SK-N-MC (cell line): ENCODE measurements around the gene KNTC1.
"Not testable (repeated sequence)": the region's sequence is repeated elsewhere in the genome, so short reads cannot be mapped to it uniquely, and the experiment has no call there.

Source experiments
- DNase-seq: peaks from one replicate; pipeline ENCODE4 v3.0.0-alpha.2; 2011; ENCODE audit warnings: low read depth, low spot score
- H3K27ac ChIP-seq: fragments of 200-600 bp; sonication (generic); 2 replicates; pipeline ENCODE4 v1.5.1; 2016; ENCODE audit warnings: mixed run types
- H3K36me3 ChIP-seq: fragments of 200-600 bp; sonication (generic); 2 replicates; pipeline ENCODE4 v1.6.1; 2017; ENCODE audit warnings: antibody characterized with exemption, low read length, mixed read lengths; ENCODE audit not compliant: insufficient read depth
- H3K4me3 ChIP-seq: fragments of 200-600 bp; sonication (generic); 2 replicates; pipeline ENCODE4 v1.5.1; 2016
- H3K9ac ChIP-seq: fragments of 200-600 bp; sonication (generic); 2 replicates; pipeline ENCODE4 v1.8.0; 2017; ENCODE audit warnings: mixed run types, mixed read lengths; ENCODE audit not compliant: insufficient read length
- H3K9me3 ChIP-seq: fragments of 200-600 bp; sonication (generic); 2 replicates; pipeline ENCODE4 v1.6.1; 2017; ENCODE audit warnings: low read depth, mild to moderate bottlenecking, antibody characterized with exemption, low read length, moderate library complexity, mixed read lengths
- EZH2 ChIP-seq: fragments of 200-600 bp; sonication (generic); IDR thresholded peaks from one replicate; pipeline ENCODE4 v1.6.1; 2017; ENCODE audit warnings: antibody characterized with exemption
- FOXP2 ChIP-seq: optimal IDR thresholded peaks from 2 replicates; pipeline ENCODE3; 2011; ENCODE audit warnings: mild to moderate bottlenecking, moderate library complexity; ENCODE audit not compliant: insufficient read depth; ENCODE audit errors: extremely low read length, control extremely low read depth
- POLR2AphosphoS5 ChIP-seq: IDR thresholded peaks from 2 replicates; pipeline ENCODE4 v1.6.1; 2012; ENCODE audit warnings: mild to moderate bottlenecking, low read depth, low read length, borderline replicate concordance

Gene KNTC1

GRCh38 chr12:122491991-122492390 is 35.1 kb upstream of the KNTC1 start:
- Histone ChIP-seq H3K4me3 (no peak overlapping the region), H3K36me3 (peaks cover 79% of the 10 kb centered on the region), H3K9me3 (no peaks in the 10 kb centered on the region), H3K9ac (no peak overlapping the region), H3K27ac (no peak overlapping the region)
- no peak for DNase-seq
- TF ChIP-seq FOXP2 (no peak), EZH2 (no peak), POLR2AphosphoS5 (no peak)

- not testable (repeated sequence) for H3K9ac ChIP-seq, H3K27ac ChIP-seq, H3K4me3 ChIP-seq, H3K9me3 ChIP-seq, DNase-seq
- H3K36me3 ChIP-seq: peaks cover 80% of the 10 kb centered on the region
Measured at GRCh38 chr12:122493222-122493621, 33.8 kb upstream of the KNTC1 start.

GRCh38 chr12:122495258-122495657 is 31.8 kb upstream of the KNTC1 start:
- no peak overlapping the region for H3K27ac ChIP-seq
- H3K9ac ChIP-seq: no peak overlapping the region
- peaks cover 62% of the 10 kb centered on the region for H3K36me3 ChIP-seq
- no peaks in the 10 kb centered on the region for H3K9me3 ChIP-seq
- no peak for DNase-seq
- no peak overlapping the region for H3K4me3 ChIP-seq
- TF ChIP-seq FOXP2 (no peak), POLR2AphosphoS5 (no peak), EZH2 (no peak)

GRCh38 chr12:122499991-122500684 is 26.9 kb upstream of the KNTC1 start:
- H3K9me3 ChIP-seq: no peaks in the 10 kb centered on the region
- TF ChIP-seq POLR2AphosphoS5 (no peak; the same call in 1 of the 2 replicates), FOXP2 (no peak), EZH2 (no peak)
- H3K36me3 ChIP-seq: peaks cover 50% of the 10 kb centered on the region
- DNase-seq: peak; percentile 24
- H3K4me3 ChIP-seq: peak overlapping the region; percentile 88
- H3K27ac ChIP-seq: peak overlapping the region; percentile 94
- peak overlapping the region; percentile 96 for H3K9ac ChIP-seq

GRCh38 chr12:122500685-122501488 is 26.2 kb upstream of the KNTC1 start, which contains the start of gene ZCCHC8:
TSS of gene ZCCHC8 (minus strand) at chr12:122500932. CDS start at chr12:122500840, 92 bp downstream.
- Histone ChIP-seq H3K27ac (peak within 1 kb of the TSS; percentile 94), H3K9ac (peak within 1 kb of the TSS; percentile 96), H3K36me3 (peaks cover 53% of the 10 kb centered on the region), H3K9me3 (no peaks in the 10 kb centered on the region), H3K4me3 (peak within 1 kb of the TSS; percentile 88)
- DNase-seq: peak; percentile 87
- TF ChIP-seq EZH2 (no peak), POLR2AphosphoS5 (peak; percentile 96), FOXP2 (peak; percentile 76)

GRCh38 chr12:122501489-122501989 is 25.5 kb upstream of the KNTC1 start:
- no peak for DNase-seq
- H3K27ac ChIP-seq: peak overlapping the region; percentile 86
- TF ChIP-seq EZH2 (no peak), FOXP2 (no peak), POLR2AphosphoS5 (no peak)
- peak overlapping the region; percentile 88 for H3K4me3 ChIP-seq
- H3K36me3 ChIP-seq: peaks cover 55% of the 10 kb centered on the region
- no peak overlapping the region for H3K9ac ChIP-seq
- no peaks in the 10 kb centered on the region for H3K9me3 ChIP-seq

- no peak overlapping the region for H3K9ac ChIP-seq
- peaks cover 60% of the 10 kb centered on the region for H3K36me3 ChIP-seq
- TF ChIP-seq EZH2 (no peak), FOXP2 (no peak), POLR2AphosphoS5 (no peak)
- 0 out of 2 replicates have a peak overlapping the region, but pooled peaks have one; percentile 12 for H3K27ac ChIP-seq
- DNase-seq: no peak
- H3K9me3 ChIP-seq: no peaks in the 10 kb centered on the region
- H3K4me3 ChIP-seq: no peak overlapping the region
Measured at GRCh38 chr12:122503147-122503751, 23.8 kb upstream of the KNTC1 start.
